ENCODE measurements around the gene KCTD2.

GRCh38 chr17:75102385-75102821, 55.4 kb downstream of the KCTD2 start:
- TF ChIP-seq GATA3 (IDR thresholded peaks at IDR 0.05; ENCODE audit: low read depth, low read length) = no peak
- TF ChIP-seq GATA2 (IDR thresholded peaks at IDR 0.05; ENCODE audit: low read depth, low read length) = no peak

Measured in SH-SY5Y (cell line).